K562 (cell line): ENCODE data around the gene SNX14. TPM values are rescaled to one million over a fixed set of nuclear protein-coding genes. Genes with fewer than 3 reads are reported as not detected.

Source experiments
- ATAC-seq: fragments of 200-7000 bp; cut with Tn5 transposase; 3 replicates; pipeline ENCODE4 v1.9.1; 2020; ENCODE audit warnings: moderate library complexity
- BruUV-seq: library from RNA; stranded (reverse); fragments of 400-500 nt; replicated peaks from 2 replicates; lab custom pipeline; 2021; lab: Mats Ljungman, UMichigan
- CTCF ChIA-PET: fragments of 300-600 bp; formaldehyde crosslinking; extraction: SDS; loops from one replicate; lab custom pipeline; 2021; ENCODE audit warnings: low intra/inter-chr PET ratio; lab: Yijun Ruan, JAX
- POLR2A ChIA-PET: fragments of 300-600, 350-650 bp; sonication (Branson Sonifier 250); formaldehyde crosslinking; extraction: SDS; loops from one replicate; lab custom pipeline; 2021; ENCODE audit warnings: antibody characterized with exemption, inconsistent platforms; lab: Yijun Ruan, JAX
- DNase-seq, 4 experiments: peaks; one replicate each; pipeline versions ENCODE4 v3.0.0 to v3.0.0-alpha.2; 2011 to 2018; ENCODE audit warnings: low spot score in 3 of 4, mixed read lengths in 3 of 4; ENCODE audit errors: extremely low read depth in 1 of 4
- FAIRE-seq: peaks from 2 replicates; lab custom pipeline; 2011; peaks lifted over from hg19 to GRCh38; lab: Jason Lieb, UNC
- H2AFZ ChIP-seq: 2 replicates; pipeline ENCODE4 v1.6.0; 2011; ENCODE audit warnings: low read depth, low read length, control low read depth, inconsistent platforms
- H3K27ac ChIP-seq: fragments of 200-600 bp; 3 replicates; pipeline ENCODE4 v1.8.0; 2011; ENCODE audit warnings: low read depth, mild to moderate bottlenecking, control low read depth, inconsistent platforms, low read length, moderate library complexity, mixed read lengths; ENCODE audit errors: extremely low read depth
- H3K27me3 ChIP-seq, 2 experiments: fragments of 300-600 bp in 1 of 2; 2 replicates in 1 of 2; 3 replicates in 1 of 2; pipeline versions ENCODE4 v1.6.0 to v1.8.0; 2011; ENCODE audit warnings: inconsistent platforms in 2 of 2, low read length in 2 of 2, mild to moderate bottlenecking in 1 of 2, mixed read lengths in 1 of 2, moderate library complexity in 1 of 2; ENCODE audit not compliant: control insufficient read depth in 2 of 2, insufficient read depth in 2 of 2
- H3K36me3 ChIP-seq: fragments of 300-600 bp; 3 replicates; pipeline ENCODE4 v1.8.0; 2011; ENCODE audit warnings: mild to moderate bottlenecking, low read length, inconsistent platforms; ENCODE audit not compliant: control insufficient read depth, insufficient read depth
- H3K4me1 ChIP-seq, 2 experiments: fragments of 200-600 bp in 1 of 2; replicated peaks in 1 of 2; 2 replicates in 1 of 2; 3 replicates in 1 of 2; pipeline versions ENCODE4 v1.5.1 to v1.8.0; 2011; ENCODE audit warnings: inconsistent platforms in 2 of 2, low read length in 2 of 2, mild to moderate bottlenecking in 1 of 2, mixed read lengths in 1 of 2, moderate library complexity in 1 of 2; ENCODE audit not compliant: control insufficient read depth in 2 of 2, insufficient read depth in 2 of 2
- H3K4me2 ChIP-seq: 2 replicates; pipeline ENCODE4 v1.6.1; 2011; ENCODE audit warnings: low read length, control low read depth, inconsistent platforms, mixed read lengths; ENCODE audit not compliant: insufficient read depth
- H3K4me3 ChIP-seq: fragments of 200-600 bp; sonication (generic), shearing (Covaris generic); 2 replicates; pipeline ENCODE4 v1.5.1; 2016; ENCODE audit warnings: control low read depth, inconsistent platforms
- H3K79me2 ChIP-seq: fragments of 200-600 bp; 3 replicates; pipeline ENCODE4 v1.8.0; 2011; ENCODE audit warnings: low read length, inconsistent platforms; ENCODE audit not compliant: control insufficient read depth, insufficient read depth
- H3K9ac ChIP-seq, 2 experiments: 2 replicates each; pipeline versions ENCODE4 v1.6.0 to v1.6.1; 2011; ENCODE audit warnings: low read depth in 2 of 2, low read length in 2 of 2, control low read depth in 1 of 2, inconsistent platforms in 1 of 2, mild to moderate bottlenecking in 1 of 2, mixed read lengths in 1 of 2; ENCODE audit not compliant: insufficient read depth in 1 of 2
- H3K9me1 ChIP-seq: one replicate; pipeline ENCODE4 v1.6.0; 2011; ENCODE audit warnings: inconsistent platforms, mild to moderate bottlenecking, low read length, moderate library complexity; ENCODE audit not compliant: control insufficient read depth, insufficient read depth
- H3K9me3 ChIP-seq: replicated peaks from 2 replicates; pipeline ENCODE4 v1.5.1; 2011; ENCODE audit warnings: low read depth, low read length, inconsistent platforms; ENCODE audit not compliant: control insufficient read depth, insufficient read depth
- H4K20me1 ChIP-seq: replicated peaks from 2 replicates; pipeline ENCODE4 v1.6.1; 2011; ENCODE audit warnings: low read length, inconsistent platforms, mixed read lengths; ENCODE audit not compliant: control insufficient read depth, insufficient read depth
- CEBPG ChIP-seq, 3 experiments: fragments of 200-800 bp in 1 of 3; sonication (Bioruptor generic) in 1 of 3; sonication (generic) in 1 of 3; formaldehyde crosslinking in 1 of 3; IDR thresholded peaks in 2 of 3; conservative IDR thresholded peaks in 1 of 3; 2 replicates each; pipeline versions ENCODE4 v1.6.1 to v1.8.0; 2016 to 2022; ENCODE audit warnings: missing compliant biosample characterization in 2 of 3, missing genetic modification characterization in 2 of 3, mild to moderate bottlenecking in 1 of 3, missing genetic modification reagents in 1 of 3
- KLF13 ChIP-seq: fragments of 450-650 bp; IDR thresholded peaks from 2 replicates; pipeline ENCODE4 v1.6.1; 2016; ENCODE audit warnings: missing genetic modification characterization, low read depth, mild to moderate bottlenecking, missing compliant biosample characterization, moderate library complexity, borderline replicate concordance
- MAZ ChIP-seq, 2 experiments: fragments of 450-650 bp in 1 of 2; sonication (generic) in 1 of 2; formaldehyde crosslinking; IDR thresholded peaks in 1 of 2; conservative IDR thresholded peaks in 1 of 2; 2 replicates each; pipeline versions ENCODE4 v1.4.0 to v1.5.0; 2020; ENCODE audit warnings: mild to moderate bottlenecking in 1 of 2, missing genetic modification reagents in 1 of 2
- MBD2 ChIP-seq: sonication (generic); IDR thresholded peaks from 2 replicates; pipeline ENCODE4 v1.6.1; 2016; ENCODE audit warnings: low read depth, borderline replicate concordance
- MCM3 ChIP-seq: fragments of 450-650 bp; IDR thresholded peaks from 2 replicates; pipeline ENCODE4 v1.6.1; 2016
- NKRF ChIP-seq: fragments of 450-650 bp; IDR thresholded peaks from 2 replicates; pipeline ENCODE4 v1.6.1; 2016; ENCODE audit warnings: borderline replicate concordance
- SP2 ChIP-seq: IDR thresholded peaks from 2 replicates; pipeline ENCODE4 v1.6.1; 2011; ENCODE audit warnings: mild to moderate bottlenecking, low read depth, low read length, moderate library complexity; ENCODE audit not compliant: poor library complexity, severe bottlenecking; ENCODE audit errors: extremely low read depth
- ZBTB26 ChIP-seq: fragments of 450-650 bp; formaldehyde crosslinking; IDR thresholded peaks from 2 replicates; pipeline ENCODE4 v1.4.0; 2022; ENCODE audit warnings: missing genetic modification characterization
- ZBTB5 ChIP-seq: fragments of 450-650 bp; IDR thresholded peaks from 2 replicates; pipeline ENCODE4 v1.6.1; 2017; ENCODE audit warnings: antibody characterized with exemption
- ZNF12 ChIP-seq: sonication (generic); formaldehyde crosslinking; IDR thresholded peaks from 2 replicates; pipeline ENCODE4 v1.4.0; 2020; ENCODE audit warnings: mild to moderate bottlenecking, missing genetic modification reagents
- WGBS: fragments of 100-300 bp; shearing (Covaris generic); methylation state at CpG from one replicate; pipeline ENCODE4 v1.1.6; 2016; ENCODE audit warnings: low coverage, mixed read lengths; ENCODE audit not compliant: insufficient coverage; ENCODE audit errors: missing lambda C conversion rate; 5-methylcytosine and 5-hydroxymethylcytosine counted together
- in situ Hi-C: fragments of 300-500 bp; cut with MboI; formaldehyde crosslinking; loops from 4 replicates; pipeline ENCODE4 v1.15.0; 2018; ENCODE audit warnings: inconsistent platforms, mixed read lengths
- intact Hi-C: fragments of 100-400 bp; cut with micrococcal nuclease; formaldehyde crosslinking; loops from 2 replicates; pipeline ENCODE4 v1.14.2; 2022
- polyA plus RNA-seq, 8 experiments: library from polyadenylated mRNA; depleted of rRNA in 4 of 8; stranded (reverse) in 5 of 8; unstranded in 3 of 8; fragments of >200 nt; fragmentation: Nextera tagmentation in 2 of 8; fragmentation: Illumina TruSeq in 1 of 8; extraction: Ambion mirVana in 2 of 8; extraction: Trizol in 1 of 8; gene quantifications; 2 replicates each; pipeline versions ENCODE4 v1.2.1 to v1.2.3, GENCODE V29; 2011 to 2014; ENCODE audit warnings: inconsistent platforms in 1 of 8, missing spikeins in 1 of 8
- total RNA-seq, 7 experiments: library from RNA; depleted of rRNA in 6 of 7; stranded (reverse); fragments of >200 nt in 6 of 7; fragmentation: Illumina TruSeq in 2 of 7; extraction: Trizol in 2 of 7; gene quantifications; 2 replicates each; pipeline versions ENCODE4 v1.2.1 to v1.2.3, GENCODE V29; 2011 to 2021; ENCODE audit warnings: low replicate concordance in 1 of 7

SNX14 gene
- total and polyA plus RNA-seq, 9 of the 15 experiments (the other 6 are each of a cell fraction or from before 2014, with no cell fraction given), result 46.5 to 140 (median 71.2) TPM

DNA sequence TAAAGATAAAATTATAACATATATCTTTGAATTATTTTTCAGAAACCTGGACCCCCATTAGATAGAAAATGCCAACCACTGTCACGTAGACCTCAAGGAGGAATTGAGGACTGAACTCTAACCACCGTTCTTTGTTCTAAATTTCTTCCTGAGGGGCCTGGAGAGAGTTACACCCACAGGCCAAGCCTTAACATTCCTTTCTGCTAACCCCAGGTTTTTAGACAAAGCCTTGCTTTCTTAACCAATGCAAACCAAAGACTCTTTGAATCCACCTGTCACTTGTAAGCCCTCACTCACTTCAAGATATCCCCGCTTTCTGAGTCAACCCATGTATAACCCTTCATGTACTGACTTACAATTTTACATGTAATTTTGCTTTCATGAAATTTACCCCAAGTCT lies 41.0 kb downstream of the SNX14 start:
- ChIA-PET POLR2A (no interaction called here), CTCF (no interaction called here)
- H3K27ac ChIP-seq, result no peak overlapping the region
- no TSS peak for BruUV-seq
- no peak overlapping the region for H2AFZ ChIP-seq
- TF ChIP-seq ZNF12 (no peak), MBD2 (no peak), KLF13 (tag) (no peak), SP2 (no peak), MAZ (CRISPR knock-in tag; conservative IDR thresholded peaks at IDR 0.05 in 1 of 2, IDR thresholded peaks at IDR 0.05 in 1 of 2) (no peak), MCM3 (no peak)
- ATAC-seq, result no peak
- peaks cover 33% of the 10 kb centered on the region for H3K36me3 ChIP-seq
- no peaks in the 10 kb centered on the region for H4K20me1 ChIP-seq
- H3K9me1 ChIP-seq, result no peaks in the 10 kb centered on the region
- intact Hi-C loops (no loop called here), in situ Hi-C loops (no loop called here)
- H3K4me1 ChIP-seq, result no peaks in the 10 kb centered on the region
- 98% methylated on average over 3 of the region's 3 CpGs for WGBS
- H3K27me3 ChIP-seq, result no peaks in the 10 kb centered on the region
- H3K9me3 ChIP-seq, result no peaks in the 10 kb centered on the region
- no peak for FAIRE-seq
- DNase-seq, result no peak
- no peak overlapping the region for H3K4me2 ChIP-seq
- H3K79me2 ChIP-seq, result no peaks in the 10 kb centered on the region
- no peak overlapping the region for H3K4me3 ChIP-seq
- H3K9ac ChIP-seq, result no peak overlapping the region

DNA sequence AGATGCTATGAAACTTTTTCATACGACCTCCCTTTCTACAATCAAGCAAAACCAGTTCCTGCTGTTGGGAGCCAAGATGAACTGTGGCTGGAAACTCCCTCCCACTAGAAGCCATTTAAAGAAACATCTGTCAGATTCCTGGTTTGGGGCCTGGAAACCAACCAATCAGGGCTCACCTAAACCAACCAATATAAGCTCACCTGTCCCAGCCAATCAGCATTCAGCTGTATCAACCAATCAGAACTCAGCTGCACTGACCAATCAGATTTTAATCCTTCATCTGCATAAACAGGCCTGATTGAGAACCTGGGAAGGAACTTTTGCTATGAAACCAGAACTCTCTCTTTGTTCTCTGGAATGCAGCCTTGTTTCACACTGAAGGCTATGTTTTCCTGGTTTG lies 42.4 kb downstream of the SNX14 start:
- Histone ChIP-seq H2AFZ (no peak overlapping the region), H3K79me2 (no peaks in the 10 kb centered on the region), H3K4me1 (no peaks in the 10 kb centered on the region), H3K4me2 (no peak overlapping the region), H3K9me1 (no peaks in the 10 kb centered on the region), H4K20me1 (no peaks in the 10 kb centered on the region), H3K9ac (no peak overlapping the region), H3K36me3 (peaks cover 41% of the 10 kb centered on the region), H3K9me3 (no peaks in the 10 kb centered on the region), H3K27me3 (no peaks in the 10 kb centered on the region), H3K27ac (no peak overlapping the region), H3K4me3 (no peak overlapping the region)
- ChIA-PET POLR2A (interaction anchor here (0.9 kb wide), 1 partner anchor 18 kb away, joined by 3 read pairs; no protein-coding TSS in a partner anchor), CTCF (no interaction called here)
- peak; percentile 18 to 72 (median 62) for DNase-seq
- FAIRE-seq, result peak; percentile 70
- peak; percentile 59; the same call in 2 of the 3 replicates for ATAC-seq
- no TSS peak for BruUV-seq
- WGBS, result 89% methylated on average over 1 of the region's 1 CpG
- intact Hi-C loops, result no loop called here
- in situ Hi-C loops, result no loop called here
- no peak for TF ChIP-seq CEBPG (CRISPR knock-in tag; IDR thresholded peaks at IDR 0.05)
- TF ChIP-seq CEBPG (tag; conservative IDR thresholded peaks at IDR 0.05 in 1 of 2, IDR thresholded peaks at IDR 0.05 in 1 of 2), result no peak
- TF ChIP-seq NKRF, result no peak
- TF ChIP-seq ZBTB5, result no peak
- TF ChIP-seq ZBTB26 (CRISPR knock-in tag), result no peak
